K562 (cell line): ENCODE results near the gene KLK15. TPM values are rescaled to one million over a fixed set of nuclear protein-coding genes. Genes with fewer than 3 reads are reported as not detected.

Experiments
- CREB1 ChIP-seq, 2 experiments: sonication (generic) in 1 of 2; formaldehyde crosslinking in 1 of 2; IDR thresholded peaks; 2 replicates each; pipeline versions ENCODE4 v1.6.1 to v1.8.0; 2012 to 2022; ENCODE audit warnings: inconsistent platforms in 1 of 2, mild to moderate bottlenecking in 1 of 2, missing genetic modification reagents in 1 of 2, moderate library complexity in 1 of 2
- DACH1 ChIP-seq: fragments of 450-650 bp; IDR thresholded peaks from 2 replicates; pipeline ENCODE4 v1.6.1; 2018; ENCODE audit not compliant: partially characterized antibody
- ELF2 ChIP-seq: fragments of 250-450 bp; sonication (Bioruptor Pico); IDR thresholded peaks from 2 replicates; pipeline ENCODE4 v1.5.0; 2021; ENCODE audit warnings: mild to moderate bottlenecking
- HMG20B ChIP-seq: fragments of 250-450 bp; sonication (Bioruptor Pico); IDR thresholded peaks from 2 replicates; pipeline ENCODE4 v1.5.0; 2021; ENCODE audit warnings: mild to moderate bottlenecking
- HMGN3 ChIP-seq: IDR thresholded peaks from 2 replicates; pipeline ENCODE4 v1.6.1; 2011; ENCODE audit warnings: borderline replicate concordance, low read depth, mild to moderate bottlenecking, mixed read lengths, low read length; ENCODE audit not compliant: insufficient read length; ENCODE audit errors: extremely low read depth
- HNRNPUL1 ChIP-seq: fragments of 200-400 bp; formaldehyde crosslinking; IDR thresholded peaks from 2 replicates; pipeline ENCODE4 v1.6.1; 2017; ENCODE audit warnings: low read length
- MBD1 ChIP-seq: fragments of 250-450 bp; sonication (Bioruptor Pico); IDR thresholded peaks from 2 replicates; pipeline ENCODE4 v1.8.0; 2022; ENCODE audit warnings: inconsistent platforms
- MYBL2 ChIP-seq, 2 experiments: fragments of 450-650 bp in 1 of 2; sonication (generic) in 1 of 2; formaldehyde crosslinking in 1 of 2; IDR thresholded peaks; 2 replicates each; pipeline versions ENCODE4 v1.6.1 to v1.8.1; 2017 to 2022; ENCODE audit warnings: borderline replicate concordance in 1 of 2, inconsistent platforms in 1 of 2, low read depth in 1 of 2, mild to moderate bottlenecking in 1 of 2, missing genetic modification reagents in 1 of 2, moderate library complexity in 1 of 2
- PATZ1 ChIP-seq: fragments of 250-450 bp; sonication (Bioruptor Pico); IDR thresholded peaks from 2 replicates; pipeline ENCODE4 v1.5.0; 2020; ENCODE audit warnings: mild to moderate bottlenecking, borderline replicate concordance
- PRMT5 ChIP-seq: sonication (generic); formaldehyde crosslinking; IDR thresholded peaks from 2 replicates; pipeline ENCODE4 v1.5.0; 2020; ENCODE audit warnings: missing genetic modification reagents
- PYGO2 ChIP-seq: fragments of 450-650 bp; IDR thresholded peaks from 2 replicates; pipeline ENCODE4 v1.6.1; 2016; ENCODE audit warnings: mild to moderate bottlenecking, missing genetic modification characterization, moderate library complexity, missing compliant biosample characterization
- RBFOX2 ChIP-seq: fragments of 200-400 bp; formaldehyde crosslinking; IDR thresholded peaks from 2 replicates; pipeline ENCODE4 v1.6.1; 2017; ENCODE audit warnings: low read depth, mild to moderate bottlenecking, low read length, moderate library complexity
- RBM14 ChIP-seq: fragments of 200-400 bp; formaldehyde crosslinking; IDR thresholded peaks from 2 replicates; pipeline ENCODE4 v1.6.1; 2018; ENCODE audit warnings: low read depth, mild to moderate bottlenecking, low read length, moderate library complexity, borderline replicate concordance; ENCODE audit not compliant: insufficient read depth
- RBM25 ChIP-seq: fragments of 200-400 bp; formaldehyde crosslinking; IDR thresholded peaks from 2 replicates; pipeline ENCODE4 v1.6.1; 2018; ENCODE audit warnings: low read length, low read depth, moderate library complexity; ENCODE audit not compliant: severe bottlenecking
- TAL1 ChIP-seq: fragments of 450-650 bp; IDR thresholded peaks from 2 replicates; pipeline ENCODE4 v1.6.1; 2016; ENCODE audit warnings: mild to moderate bottlenecking
- ZNF586 ChIP-seq: fragments of 450-650 bp; formaldehyde crosslinking; conservative IDR thresholded peaks from 2 replicates; pipeline ENCODE4 v1.4.0; 2020; ENCODE audit warnings: mild to moderate bottlenecking, moderate library complexity
- ZNF609 ChIP-seq: sonication (generic); formaldehyde crosslinking; IDR thresholded peaks from 2 replicates; pipeline ENCODE4 v1.8.1; 2023; ENCODE audit warnings: missing genetic modification reagents, mild to moderate bottlenecking, borderline replicate concordance
- polyA plus RNA-seq, 8 experiments: library from polyadenylated mRNA; depleted of rRNA in 4 of 8; stranded (reverse) in 5 of 8; unstranded in 3 of 8; fragments of >200 nt; fragmentation: Nextera tagmentation in 2 of 8; fragmentation: Illumina TruSeq in 1 of 8; extraction: Ambion mirVana in 2 of 8; extraction: Trizol in 1 of 8; gene quantifications; 2 replicates each; pipeline versions ENCODE4 v1.2.1 to v1.2.3, GENCODE V29; 2011 to 2014; ENCODE audit warnings: inconsistent platforms in 1 of 8, missing spikeins in 1 of 8
- total RNA-seq, 7 experiments: library from RNA; depleted of rRNA in 6 of 7; stranded (reverse); fragments of >200 nt in 6 of 7; fragmentation: Illumina TruSeq in 2 of 7; extraction: Trizol in 2 of 7; gene quantifications; 2 replicates each; pipeline versions ENCODE4 v1.2.1 to v1.2.3, GENCODE V29; 2011 to 2021; ENCODE audit warnings: low replicate concordance in 1 of 7

The KLK15 gene
- total and polyA plus RNA-seq, 9 of the 15 experiments (the other 6 are each of a cell fraction or from before 2014, with no cell fraction given) = not detected

GRCh38 chr19:50794876-50795663 lies 38.3 kb downstream of the KLK15 start (continued):
- TF ChIP-seq PRMT5 (CRISPR knock-in tag) = no peak
- no peak for TF ChIP-seq MBD1 (CRISPR knock-in tag)
- peak; percentile 70 for TF ChIP-seq RBFOX2
- TF ChIP-seq MYBL2 (IDR thresholded peaks at IDR 0.05; ENCODE audit: low read depth) = no peak
- no peak for TF ChIP-seq MYBL2 (CRISPR knock-in tag; IDR thresholded peaks at IDR 0.05; ENCODE audit: borderline replicate concordance)
- no peak for TF ChIP-seq HMG20B
- no peak for TF ChIP-seq PYGO2
- no peak for TF ChIP-seq TAL1
- TF ChIP-seq ZNF609 = no peak
- no peak for TF ChIP-seq ELF2 (CRISPR knock-in tag)
- TF ChIP-seq CREB1 (IDR thresholded peaks at IDR 0.05) = peak; percentile 10; the same call in 1 of the 2 replicates
- TF ChIP-seq CREB1 (CRISPR knock-in tag; IDR thresholded peaks at IDR 0.05) = no peak; the same call in none of the 2 replicates
- no peak for TF ChIP-seq PATZ1 (CRISPR knock-in tag)
- TF ChIP-seq RBM14 = no peak
- peak; percentile 36 for TF ChIP-seq HMGN3
- TF ChIP-seq RBM25 = no peak
- TF ChIP-seq DACH1 = no peak
- no peak for TF ChIP-seq ZNF586 (CRISPR knock-in tag)
- TF ChIP-seq HNRNPUL1 = peak; percentile 36; the same call in 1 of the 2 replicates
